PC-3 (cell line): ENCODE results near the gene GPR146. TPM values are rescaled to one million over a fixed set of nuclear protein-coding genes. Genes with fewer than 3 reads are reported as not detected.

Experiments
- ATAC-seq: fragments of 200-7000 bp; cut with Tn5 transposase; 2 replicates; pipeline ENCODE4 v1.9.1; 2020; ENCODE audit warnings: mild to moderate bottlenecking, moderate library complexity
- BruUV-seq: library from RNA; stranded (reverse); fragments of 400-500 nt; replicated peaks from 2 replicates; lab custom pipeline; 2021; lab: Mats Ljungman, UMichigan
- CTCF ChIA-PET: fragments of 300-600 bp; sonication (Branson Sonifier 250); formaldehyde crosslinking; loops from one replicate; lab custom pipeline; 2022; ENCODE audit warnings: antibody characterized with exemption; lab: Charles Lee
- POLR2A ChIA-PET: fragments of 300-600 bp; sonication (Branson Sonifier 250); formaldehyde crosslinking; loops from one replicate; lab custom pipeline; 2022; ENCODE audit warnings: antibody characterized with exemption; ENCODE audit not compliant: unreplicated experiment; lab: Charles Lee
- DNase-seq: peaks from one replicate; pipeline ENCODE4 v3.0.0-alpha.2; 2015
- H2AFZ ChIP-seq: fragments of 300-600 bp; sonication (generic); 2 replicates; pipeline ENCODE4 v1.6.0; 2016; ENCODE audit warnings: antibody characterized with exemption, low read length
- H3F3A ChIP-seq: fragments of 300-600 bp; sonication (generic); one replicate; pipeline ENCODE4 v1.6.0; 2017; ENCODE audit warnings: antibody characterized with exemption, low read length, control low read depth, mild to moderate bottlenecking; ENCODE audit not compliant: unreplicated experiment
- H3K27ac ChIP-seq: fragments of 300-600 bp; sonication (generic); 2 replicates; pipeline ENCODE4 v1.5.1; 2016; ENCODE audit warnings: mild to moderate bottlenecking, low read length
- H3K27me3 ChIP-seq: fragments of 300-600 bp; sonication (generic); 2 replicates; pipeline ENCODE4 v1.6.1; 2016; ENCODE audit warnings: low read length, mixed read lengths
- H3K36me3 ChIP-seq: fragments of 300-600 bp; sonication (generic); 2 replicates; pipeline ENCODE4 v1.6.1; 2016; ENCODE audit warnings: low read depth, mixed run types, low read length, mixed read lengths
- H3K4me1 ChIP-seq: fragments of 300-600 bp; sonication (generic); 2 replicates; pipeline ENCODE4 v1.5.1; 2016; ENCODE audit warnings: low read length; ENCODE audit not compliant: insufficient read depth
- H3K4me2 ChIP-seq: fragments of 300-600 bp; sonication (generic); 2 replicates; pipeline ENCODE4 v1.6.0; 2016; ENCODE audit warnings: low read length
- H3K4me3 ChIP-seq: fragments of 300-600 bp; sonication (generic); 2 replicates; pipeline ENCODE4 v1.5.1; 2016; ENCODE audit warnings: mild to moderate bottlenecking, low read length, mixed read lengths
- H3K79me2 ChIP-seq: fragments of 300-600 bp; sonication (generic); 2 replicates; pipeline ENCODE4 v1.6.1; 2017; ENCODE audit warnings: low read length, mixed read lengths
- H3K9ac ChIP-seq: fragments of 300-600 bp; sonication (generic); 2 replicates; pipeline ENCODE4 v1.6.0; 2016; ENCODE audit warnings: mild to moderate bottlenecking, low read length
- H3K9me2 ChIP-seq: fragments of 300-600 bp; sonication (generic); replicated peaks from 2 replicates; pipeline ENCODE4 v1.6.1; 2016; ENCODE audit warnings: mixed run types, low read length, mixed read lengths
- H3K9me3 ChIP-seq: fragments of 300-600 bp; sonication (generic); 2 replicates; pipeline ENCODE4 v1.6.1; 2016; ENCODE audit warnings: low read length, mixed read lengths
- H4K20me1 ChIP-seq: fragments of 300-600 bp; sonication (generic); 2 replicates; pipeline ENCODE4 v1.6.1; 2016; ENCODE audit warnings: low read length, mixed read lengths
- CTCF ChIP-seq: fragments of 300-600 bp; sonication (generic); conservative IDR thresholded peaks from 2 replicates; pipeline ENCODE4 v1.5.1; 2017; ENCODE audit warnings: antibody characterized with exemption, low read depth, mild to moderate bottlenecking, low read length
- EZH2 ChIP-seq: fragments of 300-600 bp; sonication (generic); IDR thresholded peaks from one replicate; pipeline ENCODE4 v1.6.1; 2017; ENCODE audit warnings: antibody characterized with exemption, mild to moderate bottlenecking, low read length; ENCODE audit not compliant: unreplicated experiment
- EZH2phosphoT487 ChIP-seq: fragments of 300-600 bp; sonication (generic); IDR thresholded peaks from 2 replicates; pipeline ENCODE4 v1.6.1; 2018; ENCODE audit warnings: mild to moderate bottlenecking, antibody characterized with exemption, low read length, borderline replicate concordance
- intact Hi-C: fragments of 100-400 bp; cut with micrococcal nuclease; formaldehyde crosslinking; loops from 2 replicates; pipeline ENCODE4 v1.9.0; 2023
- total RNA-seq: library from RNA; depleted of rRNA; stranded (reverse); fragments of >200 nt; gene quantifications from 2 replicates; pipeline ENCODE4 v1.2.3, GENCODE V29; 2014

Gene GPR146
- total RNA-seq, 1 experiment from 2014 or later: 2.7 TPM

- H3K4me2 ChIP-seq: no peak overlapping the region
- BruUV-seq: no TSS peak
- H3K79me2 ChIP-seq: no peaks in the 10 kb centered on the region
- no peaks in the 10 kb centered on the region for H3K9me3 ChIP-seq
- H4K20me1 ChIP-seq: no peaks in the 10 kb centered on the region
- H3F3A ChIP-seq: no peaks in the 10 kb centered on the region
- H3K36me3 ChIP-seq: no peaks in the 10 kb centered on the region
- no peaks in the 10 kb centered on the region for H3K9me2 ChIP-seq
- intact Hi-C loops: no loop called here
- no peak overlapping the region for H3K4me3 ChIP-seq
- POLR2A ChIA-PET: no interaction called here
- H3K9ac ChIP-seq: no peak overlapping the region
- DNase-seq: no peak
- peak; percentile 24 for ATAC-seq
- CTCF ChIA-PET: no interaction called here
- H3K4me1 ChIP-seq: peaks cover 8% of the 10 kb centered on the region; the same call in 1 of the 2 replicates
- no peak overlapping the region for H2AFZ ChIP-seq
- H3K27ac ChIP-seq: no peak overlapping the region
- TF ChIP-seq CTCF: no peak
- TF ChIP-seq EZH2: no peak
- TF ChIP-seq EZH2phosphoT487: no peak
- no peaks in the 10 kb centered on the region for H3K27me3 ChIP-seq
Measured at GRCh38 chr7:1081931-1082401, 37.6 kb downstream of the GPR146 start.

- no peak for TF ChIP-seq CTCF
- no peak for TF ChIP-seq EZH2phosphoT487
- TF ChIP-seq EZH2: no peak
- ChIA-PET POLR2A (no interaction called here), CTCF (no interaction called here)
- Histone ChIP-seq H3F3A (no peaks in the 10 kb centered on the region), H3K9me2 (no peaks in the 10 kb centered on the region), H3K4me2 (no peak overlapping the region), H3K79me2 (peaks cover 5% of the 10 kb centered on the region), H3K36me3 (no peaks in the 10 kb centered on the region), H4K20me1 (no peaks in the 10 kb centered on the region), H3K27ac (no peak overlapping the region), H3K9me3 (no peaks in the 10 kb centered on the region), H3K9ac (no peak overlapping the region), H2AFZ (no peak overlapping the region), H3K4me3 (no peak overlapping the region), H3K27me3 (no peaks in the 10 kb centered on the region), H3K4me1 (peaks cover 28% of the 10 kb centered on the region)
- ATAC-seq (no peak), DNase-seq (no peak)
- no TSS peak for BruUV-seq
- intact Hi-C loops: no loop called here
Measured at GRCh38 chr7:1083729-1084657, 39.6 kb downstream of the GPR146 start.

- POLR2A ChIA-PET: no interaction called here
- no peaks in the 10 kb centered on the region for H3K36me3 ChIP-seq
- no peak overlapping the region for H3K4me2 ChIP-seq
- H3K9me2 ChIP-seq: no peaks in the 10 kb centered on the region
- H3K4me3 ChIP-seq: no peak overlapping the region
- H3K79me2 ChIP-seq: peaks cover 5% of the 10 kb centered on the region
- ATAC-seq (no peak), DNase-seq (no peak)
- H3K4me1 ChIP-seq: peaks cover 31% of the 10 kb centered on the region
- TF ChIP-seq EZH2phosphoT487 (no peak), EZH2 (no peak), CTCF (no peak)
- no peaks in the 10 kb centered on the region for H3K9me3 ChIP-seq
- no peaks in the 10 kb centered on the region for H3F3A ChIP-seq
- H3K9ac ChIP-seq: no peak overlapping the region
- H2AFZ ChIP-seq: no peak overlapping the region
- no peaks in the 10 kb centered on the region for H4K20me1 ChIP-seq
- H3K27ac ChIP-seq: no peak overlapping the region
- no TSS peak for BruUV-seq
- intact Hi-C loops: loop anchor here (5.0 kb wide), 1 partner anchor 92 kb away; no protein-coding TSS in a partner anchor
- CTCF ChIA-PET: no interaction called here
- H3K27me3 ChIP-seq: no peaks in the 10 kb centered on the region
Measured at GRCh38 chr7:1085266-1085665, 40.9 kb downstream of the GPR146 start.
